HCT116 (cell line): ENCODE results near the gene ZMYND11. TPM values are rescaled to one million over a fixed set of nuclear protein-coding genes. Genes with fewer than 3 reads are reported as not detected.

Source experiments
- ATAC-seq: fragments of 200-7000 bp; cut with Tn5 transposase; 2 replicates; pipeline ENCODE4 v1.9.1; 2020; ENCODE audit warnings: mild to moderate bottlenecking, moderate library complexity
- BruUV-seq: library from RNA; stranded (reverse); fragments of 400-500 nt; replicated peaks from 2 replicates; lab custom pipeline; 2021; lab: Mats Ljungman, UMichigan
- CTCF ChIA-PET: fragments of 300-600 bp; sonication (Branson Sonifier 250); formaldehyde crosslinking; loops from one replicate; lab custom pipeline; 2021; ENCODE audit warnings: antibody characterized with exemption; lab: Charles Lee
- POLR2A ChIA-PET: fragments of 300-600, 350-600 bp; sonication (Branson Sonifier 250); formaldehyde crosslinking; loops from one replicate; lab custom pipeline; 2021; ENCODE audit warnings: antibody characterized with exemption; lab: Charles Lee
- RAD21 ChIA-PET, 2 experiments: fragments of 300-600 bp; sonication (Branson Sonifier 250); formaldehyde crosslinking; loops; one replicate each; lab custom pipeline; 2023; ENCODE audit warnings: low total read pairs in 2 of 2; ENCODE audit not compliant: uncharacterized antibody in 2 of 2, unreplicated experiment in 2 of 2, low non-redundant PET in 1 of 2; lab: Charles Lee
- DNase-seq: peaks from one replicate; pipeline ENCODE4 v3.0.0-alpha.2; 2010; ENCODE audit warnings: low read depth, low spot score
- H2AFZ ChIP-seq: fragments of 200-600 bp; shearing (Covaris generic), sonication (generic); 2 replicates; pipeline ENCODE4 v1.6.1; 2017; ENCODE audit warnings: low read depth, mixed run types, mixed read lengths, antibody characterized with exemption, low read length; ENCODE audit not compliant: poor library complexity, severe bottlenecking
- H3K27ac ChIP-seq: 2 replicates; pipeline ENCODE4 v1.5.1; 2012; ENCODE audit warnings: low read depth, low read length
- H3K27me3 ChIP-seq: fragments of 200-600 bp; sonication (generic); 2 replicates; pipeline ENCODE4 v1.6.1; 2016; ENCODE audit warnings: mixed run types, low read length, mixed read lengths; ENCODE audit not compliant: insufficient read depth
- H3K36me3 ChIP-seq, 2 experiments: fragments of 200-500 bp in 1 of 2; fragments of 200-600 bp in 1 of 2; sonication (Bioruptor generic) in 1 of 2; sonication (generic) in 1 of 2; 2 replicates each; pipeline versions ENCODE4 v1.5.1 to v1.6.1; 2014 to 2016; ENCODE audit warnings: low read length in 2 of 2, inconsistent platforms in 1 of 2, mixed read lengths in 1 of 2, mixed run types in 1 of 2; ENCODE audit not compliant: insufficient read depth in 2 of 2, control insufficient read depth in 1 of 2
- H3K4me1 ChIP-seq, 2 experiments: fragments of 200-600 bp in 1 of 2; sonication (generic) in 1 of 2; 2 replicates each; pipeline versions ENCODE4 v1.5.1 to v1.6.1; 2012 to 2017; ENCODE audit warnings: low read length in 2 of 2, inconsistent platforms in 1 of 2, mild to moderate bottlenecking in 1 of 2, mixed read lengths in 1 of 2, mixed run types in 1 of 2, moderate library complexity in 1 of 2; ENCODE audit not compliant: insufficient read depth in 2 of 2, control insufficient read depth in 1 of 2
- H3K4me2 ChIP-seq: fragments of 200-600 bp; sonication (generic); 2 replicates; pipeline ENCODE4 v1.6.1; 2017; ENCODE audit warnings: mixed run types, low read length, mixed read lengths
- H3K4me3 ChIP-seq, 2 experiments: fragments of 200-600 bp in 1 of 2; sonication (generic) in 1 of 2; replicated peaks in 1 of 2; 2 replicates each; pipeline ENCODE4 v1.5.1; 2011 to 2016; ENCODE audit warnings: low read length in 2 of 2, control low read depth in 1 of 2, low read depth in 1 of 2, mild to moderate bottlenecking in 1 of 2, mixed read lengths in 1 of 2, mixed run types in 1 of 2
- H3K79me2 ChIP-seq: fragments of 200-600 bp; sonication (generic); 2 replicates; pipeline ENCODE4 v1.6.1; 2017; ENCODE audit warnings: mild to moderate bottlenecking, mixed run types, low read length, moderate library complexity, mixed read lengths; ENCODE audit not compliant: insufficient read depth
- H3K9ac ChIP-seq: fragments of 200-600 bp; sonication (generic); 2 replicates; pipeline ENCODE4 v1.6.1; 2016; ENCODE audit warnings: low read length, mixed read lengths
- H3K9me2 ChIP-seq: fragments of 200-600 bp; sonication (generic), shearing (Covaris generic); 2 replicates; pipeline ENCODE4 v1.6.1; 2017; ENCODE audit warnings: mixed run types, mild to moderate bottlenecking, moderate library complexity; ENCODE audit not compliant: insufficient read depth
- H3K9me3 ChIP-seq, 2 experiments: fragments of 200-500 bp in 1 of 2; fragments of 200-600 bp in 1 of 2; sonication (Bioruptor generic) in 1 of 2; sonication (generic) in 1 of 2; 2 replicates each; pipeline ENCODE4 v1.6.1; 2014 to 2017; ENCODE audit warnings: low read length in 2 of 2, mixed read lengths in 2 of 2, inconsistent platforms in 1 of 2, low read depth in 1 of 2, mild to moderate bottlenecking in 1 of 2, mixed run types in 1 of 2, moderate library complexity in 1 of 2; ENCODE audit not compliant: control insufficient read depth in 1 of 2, insufficient read depth in 1 of 2
- H4K20me1 ChIP-seq: fragments of 200-600 bp; sonication (generic), shearing (Covaris generic); 2 replicates; pipeline ENCODE4 v1.6.1; 2017; ENCODE audit warnings: mixed run types, mild to moderate bottlenecking, moderate library complexity; ENCODE audit not compliant: insufficient read depth
- CBX3 ChIP-seq: IDR thresholded peaks from 2 replicates; pipeline ENCODE4 v1.6.1; 2012; ENCODE audit warnings: low read depth
- CEBPB ChIP-seq: IDR thresholded peaks from 2 replicates; pipeline ENCODE4 v1.6.1; 2012; ENCODE audit warnings: low read depth
- CTCF ChIP-seq, 3 experiments: fragments of 200-600 bp in 1 of 3; sonication (generic) in 1 of 3; IDR thresholded peaks in 2 of 3; conservative IDR thresholded peaks in 1 of 3; 2 replicates each; pipeline ENCODE4 v1.5.1; 2012 to 2017; ENCODE audit warnings: low read depth in 2 of 3, low read length in 2 of 3, antibody characterized with exemption in 1 of 3, borderline replicate concordance in 1 of 3, control low read depth in 1 of 3, mild to moderate bottlenecking in 1 of 3, mixed read lengths in 1 of 3, mixed run types in 1 of 3, moderate library complexity in 1 of 3; ENCODE audit not compliant: insufficient read depth in 1 of 3
- EZH2phosphoT487 ChIP-seq: fragments of 200-600 bp; IDR thresholded peaks from 2 replicates; pipeline ENCODE4 v1.6.1; 2018; ENCODE audit warnings: antibody characterized with exemption, borderline replicate concordance
- FOSL1 ChIP-seq: IDR thresholded peaks from 2 replicates; pipeline ENCODE4 v1.6.1; 2012; ENCODE audit warnings: low read depth
- POLR2A ChIP-seq: IDR thresholded peaks from 2 replicates; pipeline ENCODE4 v1.7.0; 2011; ENCODE audit warnings: borderline replicate concordance; ENCODE audit not compliant: insufficient read depth, insufficient read length; ENCODE audit errors: extremely low read depth
- POLR2AphosphoS5 ChIP-seq: IDR thresholded peaks from 2 replicates; pipeline ENCODE4 v1.6.1; 2011; ENCODE audit warnings: mild to moderate bottlenecking, low read depth, low read length, moderate library complexity
- RAD21 ChIP-seq: IDR thresholded peaks from 2 replicates; pipeline ENCODE4 v1.6.1; 2012; ENCODE audit warnings: low read depth, mild to moderate bottlenecking
- SIN3A ChIP-seq: IDR thresholded peaks from 2 replicates; pipeline ENCODE4 v1.6.1; 2012; ENCODE audit warnings: low read depth
- SP1 ChIP-seq: IDR thresholded peaks from 2 replicates; pipeline ENCODE4 v1.6.1; 2012; ENCODE audit warnings: low read depth
- SRF ChIP-seq: IDR thresholded peaks from 2 replicates; pipeline ENCODE4 v1.6.1; 2012; ENCODE audit warnings: low read depth
- ZFX ChIP-seq: fragments of 450-650 bp; IDR thresholded peaks from 2 replicates; pipeline ENCODE4 v1.6.1; 2017
- ZNF274 ChIP-seq: fragments of 200-500 bp; sonication (Bioruptor generic); IDR thresholded peaks from 2 replicates; pipeline ENCODE4 v1.6.1; 2014; ENCODE audit warnings: mild to moderate bottlenecking, low read depth, low read length, inconsistent platforms
- intact Hi-C: fragments of 100-400 bp; cut with micrococcal nuclease; formaldehyde crosslinking; loops from 2 replicates; pipeline ENCODE4 v1.10.0; 2022
- total RNA-seq: library from RNA; stranded (reverse); gene quantifications from one replicate; pipeline ENCODE4 v1.2.1, GENCODE V29; 2021; ENCODE audit not compliant: unreplicated experiment

The ZMYND11 gene
- total RNA-seq, 1 experiment from 2014 or later: 28.3 TPM

- POLR2A ChIA-PET: no interaction called here
- H3K9me3 ChIP-seq: no peaks in the 10 kb centered on the region
- CTCF ChIA-PET: no interaction called here
- no peaks in the 10 kb centered on the region for H3K4me1 ChIP-seq
- no peak for TF ChIP-seq ZNF274
- TF ChIP-seq POLR2A: no peak
- TF ChIP-seq POLR2AphosphoS5: no peak
- no peak for TF ChIP-seq CEBPB
- TF ChIP-seq CTCF (IDR thresholded peaks at IDR 0.05 in 2 of 3, conservative IDR thresholded peaks at IDR 0.05 in 1 of 3; ENCODE audit: borderline replicate concordance in 1 of 3, insufficient read depth in 1 of 3, low read depth in 2 of 3, low read length in 2 of 3): no peak
- no peak for TF ChIP-seq EZH2phosphoT487
- no peak for TF ChIP-seq SIN3A
- TF ChIP-seq SRF: no peak
- TF ChIP-seq RAD21: no peak
- TF ChIP-seq CBX3: no peak
- no peak for TF ChIP-seq SP1
- no peak for TF ChIP-seq FOSL1
- no peak for TF ChIP-seq ZFX
- RAD21 ChIA-PET: no interaction called here
- intact Hi-C loops: no loop called here
- no peaks in the 10 kb centered on the region for H3K36me3 ChIP-seq
- no peak overlapping the region for H3K4me2 ChIP-seq
- H2AFZ ChIP-seq: no peak overlapping the region
- H3K27ac ChIP-seq: no peak overlapping the region
- no TSS peak for BruUV-seq
- H3K79me2 ChIP-seq: no peaks in the 10 kb centered on the region
- ATAC-seq (no peak), DNase-seq (no peak)
- H3K9me2 ChIP-seq: no peaks in the 10 kb centered on the region
- H3K9ac ChIP-seq: no peak overlapping the region
- no peaks in the 10 kb centered on the region for H4K20me1 ChIP-seq
- no peak overlapping the region for H3K4me3 ChIP-seq
- no peaks in the 10 kb centered on the region for H3K27me3 ChIP-seq
These were observed 90.8 kb downstream of the ZMYND11 start for GRCh38 chr10:226018-226417.
